B cell (primary cell): ENCODE results near the gene NEK6. TPM values are rescaled to one million over a fixed set of nuclear protein-coding genes. Genes with fewer than 3 reads are reported as not detected.

Experiments used
- ATAC-seq: fragments of 200-7000 bp; cut with Tn5 transposase; one replicate; pipeline ENCODE4 v1.10.0; 2021; ENCODE audit warnings: low read depth, mild to moderate bottlenecking, moderate number of reproducible peaks, moderate library complexity
- CTCF ChIA-PET: fragments of 350-600 bp; sonication (Branson Sonifier 250); formaldehyde crosslinking; loops from one replicate; lab custom pipeline; 2021; ENCODE audit warnings: antibody characterized with exemption, inconsistent platforms; lab: Charles Lee
- POLR2A ChIA-PET: fragments of 350-600 bp; sonication (Branson Sonifier 250); formaldehyde crosslinking; loops from one replicate; lab custom pipeline; 2021; ENCODE audit warnings: antibody characterized with exemption; lab: Charles Lee
- DNase-seq: peaks from one replicate; pipeline ENCODE4 v3.0.0; 2013
- H2AFZ ChIP-seq: 2 replicates; pipeline ENCODE4 v1.6.1; 2012; ENCODE audit warnings: mild to moderate bottlenecking, low read depth, low read length; ENCODE audit not compliant: insufficient read depth, poor library complexity, severe bottlenecking
- H3K27ac ChIP-seq, 2 donors: 1 replicate in 1 of 2; 2 replicates in 1 of 2; pipeline ENCODE4 v1.5.1; 2012 to 2013; ENCODE audit warnings: low read length in 2 of 2, mild to moderate bottlenecking in 2 of 2, moderate library complexity in 1 of 2
- H3K27me3 ChIP-seq, 4 experiments: fragments of 200-600 bp in 1 of 4; sonication (generic) in 1 of 4; replicated peaks in 1 of 4; 1 replicate in 2 of 4; 2 replicates in 2 of 4; pipeline versions ENCODE4 v1.6.1 to v1.7.0; 2013 to 2016; ENCODE audit warnings: low read length in 3 of 4, mild to moderate bottlenecking in 2 of 4, mixed read lengths in 1 of 4, moderate library complexity in 1 of 4; ENCODE audit not compliant: insufficient read depth in 4 of 4, control insufficient read depth in 3 of 4; ENCODE audit errors: control extremely low read depth in 1 of 4
- H3K36me3 ChIP-seq, 2 experiments: replicated peaks in 1 of 2; 1 replicate in 1 of 2; 2 replicates in 1 of 2; pipeline versions ENCODE4 v1.6.1 to v1.7.1; 2013; ENCODE audit warnings: low read length in 1 of 2; ENCODE audit not compliant: insufficient read depth in 2 of 2, control insufficient read depth in 1 of 2; ENCODE audit errors: control extremely low read depth in 1 of 2, extremely low read depth in 1 of 2
- H3K4me1 ChIP-seq, 2 donors: fragments of 200-600 bp in 1 of 2; sonication (generic) in 1 of 2; 1 replicate in 1 of 2; 2 replicates in 1 of 2; pipeline versions ENCODE4 v1.5.1 to v1.6.1; 2013 to 2017; ENCODE audit warnings: low read length in 2 of 2; ENCODE audit not compliant: control insufficient read depth in 2 of 2, insufficient read depth in 2 of 2
- H3K4me2 ChIP-seq: replicated peaks from 2 replicates; pipeline ENCODE3; 2012; ENCODE audit warnings: mild to moderate bottlenecking, low read depth, low read length; ENCODE audit not compliant: poor library complexity, severe bottlenecking
- H3K4me3 ChIP-seq, 5 experiments: fragments of 200-600 bp in 1 of 5; sonication (generic) in 1 of 5; 1 replicate in 3 of 5; 2 replicates in 2 of 5; pipeline versions ENCODE4 v1.5.1 to v1.7.0; 2011 to 2016; ENCODE audit warnings: low read length in 4 of 5, mild to moderate bottlenecking in 4 of 5, low read depth in 2 of 5, control low read depth in 1 of 5, moderate library complexity in 1 of 5; ENCODE audit not compliant: insufficient read depth in 1 of 5; ENCODE audit errors: control extremely low read depth in 1 of 5, extremely low read depth in 1 of 5
- H3K79me2 ChIP-seq: fragments of 200-600 bp; sonication (generic); one replicate; pipeline ENCODE4 v1.6.0; 2016; ENCODE audit warnings: low read length; ENCODE audit not compliant: control insufficient read depth, insufficient read depth
- H3K9ac ChIP-seq: fragments of 200-600 bp; sonication (generic); 2 replicates; pipeline ENCODE4 v1.6.1; 2017; ENCODE audit warnings: mild to moderate bottlenecking, low read length, moderate library complexity
- H3K9me3 ChIP-seq, 3 donors: one replicate each; pipeline versions ENCODE4 v1.6.1 to v1.7.1; 2013; ENCODE audit warnings: low read length in 2 of 3; ENCODE audit not compliant: control insufficient read depth in 2 of 3, insufficient read depth in 1 of 3; ENCODE audit errors: control extremely low read depth in 1 of 3
- H4K20me1 ChIP-seq: 2 replicates; pipeline ENCODE4 v1.6.0; 2012; ENCODE audit warnings: mild to moderate bottlenecking, low read length; ENCODE audit not compliant: insufficient read depth, control insufficient read depth, poor library complexity, severe bottlenecking
- H3K27ac Mint-ChIP-seq: one replicate; pipeline ENCODE4 v1.8.0; 2021; ENCODE audit warnings: mixed read lengths
- H3K27me3 Mint-ChIP-seq: one replicate; pipeline ENCODE4 v1.8.0; 2021; ENCODE audit warnings: mixed read lengths
- H3K4me1 Mint-ChIP-seq: one replicate; pipeline ENCODE4 v1.8.0; 2021; ENCODE audit warnings: mixed read lengths
- H3K4me3 Mint-ChIP-seq: one replicate; pipeline ENCODE4 v1.8.0; 2021; ENCODE audit warnings: mixed read lengths
- H3K9me3 Mint-ChIP-seq: one replicate; pipeline ENCODE4 v1.8.0; 2022; ENCODE audit warnings: mixed read lengths; ENCODE audit not compliant: insufficient read depth
- EZH2 ChIP-seq: IDR thresholded peaks from 2 replicates; pipeline ENCODE4 v1.6.1; 2012; ENCODE audit warnings: borderline replicate concordance, low read depth, mild to moderate bottlenecking, moderate library complexity, low read length; ENCODE audit not compliant: insufficient read depth, poor library complexity, severe bottlenecking
- WGBS: methylation state at CpG from one replicate; pipeline ENCODE4 v1.1.5; 2013; ENCODE audit warnings: missing lambda C conversion rate; ENCODE audit not compliant: insufficient coverage; 5-methylcytosine and 5-hydroxymethylcytosine counted together
- intact Hi-C: fragments of 100-400 bp; cut with micrococcal nuclease; formaldehyde crosslinking; loops from one replicate; pipeline ENCODE4 v1.10.0; 2022
- polyA plus RNA-seq: library from polyadenylated mRNA; depleted of rRNA; stranded (reverse); fragments of >200 nt; gene quantifications from 2 replicates; pipeline ENCODE4 v1.2.3, GENCODE V29; 2012
- total RNA-seq, 2 donors: library from RNA; stranded (reverse); fragments of 120-200 nt in 1 of 2; gene quantifications; 1 replicate in 1 of 2; 2 replicates in 1 of 2; pipeline versions ENCODE4 v1.2.3 to v1.2.4, GENCODE V29; 2013 to 2022
- TF ChIP-seq, protein P1 (sequence below): fragments of 200-600 bp; IDR thresholded peaks from one replicate; pipeline ENCODE4 v1.8.0; 2022; ENCODE audit warnings: antibody characterized with exemption, mild to moderate bottlenecking

NEK6 gene
- total and polyA plus RNA-seq, 2 donors (not counting 1 experiment from before 2014, with no cell fraction given) = 40.0 to 63.1 TPM

DNA sequence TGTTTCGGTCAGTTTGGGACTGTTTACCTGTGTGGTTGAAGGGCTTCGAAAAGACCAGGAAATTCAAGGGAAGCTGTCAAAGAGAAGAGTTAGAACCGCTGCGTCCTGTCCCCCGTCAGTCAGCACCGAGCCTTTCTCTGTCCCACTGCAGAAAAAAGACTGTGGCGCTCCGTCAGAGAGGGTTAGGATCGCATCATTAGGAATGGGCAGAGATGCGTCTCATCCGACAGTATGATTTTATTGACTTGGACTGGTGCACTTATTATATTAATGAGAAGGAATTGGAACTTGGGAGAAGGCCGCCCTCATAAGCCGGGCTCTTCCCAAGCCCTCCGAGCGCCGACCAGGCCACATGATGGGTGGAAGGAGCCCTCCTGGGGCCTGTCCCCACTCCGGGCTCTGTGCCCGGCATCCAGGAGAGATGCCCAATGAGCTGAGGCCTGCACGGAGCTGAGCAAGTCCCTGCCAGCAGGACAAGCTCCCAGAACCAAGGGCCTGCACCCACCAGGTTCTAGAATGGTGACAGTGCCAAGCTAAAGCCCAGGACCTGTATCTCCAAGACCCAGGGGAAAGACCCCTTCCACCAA, 71.5 kb downstream of the NEK6 start:
- no peak overlapping the region for H3K9ac ChIP-seq
- WGBS = 91% methylated on average over 18 of the region's 19 CpGs
- H3K4me2 ChIP-seq = no peak overlapping the region
- POLR2A ChIA-PET = no interaction called here
- TF ChIP-seq EZH2 = no peak
- TF ChIP-seq, protein P1, sequence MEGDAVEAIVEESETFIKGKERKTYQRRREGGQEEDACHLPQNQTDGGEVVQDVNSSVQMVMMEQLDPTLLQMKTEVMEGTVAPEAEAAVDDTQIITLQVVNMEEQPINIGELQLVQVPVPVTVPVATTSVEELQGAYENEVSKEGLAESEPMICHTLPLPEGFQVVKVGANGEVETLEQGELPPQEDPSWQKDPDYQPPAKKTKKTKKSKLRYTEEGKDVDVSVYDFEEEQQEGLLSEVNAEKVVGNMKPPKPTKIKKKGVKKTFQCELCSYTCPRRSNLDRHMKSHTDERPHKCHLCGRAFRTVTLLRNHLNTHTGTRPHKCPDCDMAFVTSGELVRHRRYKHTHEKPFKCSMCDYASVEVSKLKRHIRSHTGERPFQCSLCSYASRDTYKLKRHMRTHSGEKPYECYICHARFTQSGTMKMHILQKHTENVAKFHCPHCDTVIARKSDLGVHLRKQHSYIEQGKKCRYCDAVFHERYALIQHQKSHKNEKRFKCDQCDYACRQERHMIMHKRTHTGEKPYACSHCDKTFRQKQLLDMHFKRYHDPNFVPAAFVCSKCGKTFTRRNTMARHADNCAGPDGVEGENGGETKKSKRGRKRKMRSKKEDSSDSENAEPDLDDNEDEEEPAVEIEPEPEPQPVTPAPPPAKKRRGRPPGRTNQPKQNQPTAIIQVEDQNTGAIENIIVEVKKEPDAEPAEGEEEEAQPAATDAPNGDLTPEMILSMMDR = no peak
- Mint-ChIP-seq H3K27ac (no peak overlapping the region), H3K4me3 (no peak overlapping the region), H3K4me1 (peaks cover 17% of the 10 kb centered on the region), H3K27me3 (no peaks in the 10 kb centered on the region), H3K9me3 (no peaks in the 10 kb centered on the region)
- H4K20me1 ChIP-seq = no peaks in the 10 kb centered on the region
- peaks cover 0 to 69% of the 10 kb centered on the region in 2 experiments for H3K36me3 ChIP-seq
- H3K4me3 ChIP-seq = no peak overlapping the region
- H2AFZ ChIP-seq = no peak overlapping the region
- no peaks in the 10 kb centered on the region for H3K79me2 ChIP-seq
- CTCF ChIA-PET = no interaction called here
- no peak for ATAC-seq
- H3K27me3 ChIP-seq = no peaks in the 10 kb centered on the region
- no peak overlapping the region for H3K27ac ChIP-seq
- H3K4me1 ChIP-seq = peaks cover 0 to 17% of the 10 kb centered on the region in 2 donors
- intact Hi-C loops = no loop called here
- no peak for DNase-seq
- no peaks in the 10 kb centered on the region for H3K9me3 ChIP-seq

DNA sequence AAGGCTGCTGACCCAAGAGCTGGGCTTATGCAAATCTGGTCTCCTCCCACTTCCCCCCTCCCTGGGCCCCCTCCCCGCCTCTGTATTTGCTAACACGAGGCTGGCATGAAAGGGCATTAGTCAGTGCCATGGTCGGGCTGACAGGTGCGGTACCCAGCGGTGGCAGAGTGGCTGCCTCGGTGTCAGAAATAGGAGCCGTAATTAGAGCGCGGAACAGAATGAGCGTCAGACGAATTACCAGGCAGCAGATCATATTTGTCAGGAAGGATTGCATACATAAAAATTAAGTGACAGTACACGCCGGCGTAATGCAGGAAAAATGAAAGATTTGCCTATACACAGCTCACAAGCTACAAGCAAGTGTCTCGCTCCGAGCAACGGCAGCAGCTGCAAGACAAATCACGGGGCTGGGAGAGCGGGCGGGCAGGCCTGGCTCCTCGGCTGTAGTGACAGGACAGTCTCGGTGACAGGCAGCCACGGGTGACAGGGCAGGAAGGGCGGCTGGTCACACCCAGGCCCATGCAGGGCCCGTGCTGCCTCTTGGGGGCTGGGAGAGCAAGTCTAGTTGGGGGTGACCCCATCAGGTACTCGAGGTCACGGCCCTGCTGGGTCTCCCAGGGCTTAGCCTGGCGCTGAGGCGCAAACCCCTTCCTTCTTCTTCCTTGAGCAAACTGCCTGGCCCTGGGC, 72.4 kb downstream of the NEK6 start:
- POLR2A ChIA-PET = no interaction called here

More for the DNA sequence above, 72.4 kb downstream of the NEK6 start:
- DNase-seq (no peak), ATAC-seq (no peak)
- Histone ChIP-seq H4K20me1 (no peaks in the 10 kb centered on the region), H3K79me2 (no peaks in the 10 kb centered on the region), H3K9ac (no peak overlapping the region), H3K9me3 (no peaks in the 10 kb centered on the region), H3K4me3 (no peak overlapping the region), H3K27ac (no peak overlapping the region), H3K4me1 (peaks cover 0 to 10% of the 10 kb centered on the region in 2 donors), H3K4me2 (no peak overlapping the region), H2AFZ (no peak overlapping the region), H3K27me3 (no peaks in the 10 kb centered on the region), H3K36me3 (peaks cover 0 to 76% of the 10 kb centered on the region in 2 experiments)
- no peak for TF ChIP-seq EZH2
- TF ChIP-seq, protein P1 = no peak
- intact Hi-C loops = no loop called here
- Mint-ChIP-seq H3K4me3 (no peak overlapping the region), H3K27ac (no peak overlapping the region), H3K4me1 (peaks cover 9% of the 10 kb centered on the region), H3K27me3 (no peaks in the 10 kb centered on the region), H3K9me3 (no peaks in the 10 kb centered on the region)
- CTCF ChIA-PET = no interaction called here
- WGBS = 96% methylated on average over 28 of the region's 29 CpGs
